GM21825 (cell line): Measurements from ENCODE around the gene TCF3.

Experiments
- ATAC-seq: cut with Tn5 transposase; IDR thresholded peaks from one replicate; pipeline ENCODE4 v1.9.1; 2021; ENCODE audit warnings: mild to moderate bottlenecking, moderate library complexity; ENCODE audit not compliant: unreplicated experiment

Gene TCF3

GRCh38 chr19:1567848-1568227, 84.6 kb downstream of the TCF3 start:
- no peak for ATAC-seq

DNA sequence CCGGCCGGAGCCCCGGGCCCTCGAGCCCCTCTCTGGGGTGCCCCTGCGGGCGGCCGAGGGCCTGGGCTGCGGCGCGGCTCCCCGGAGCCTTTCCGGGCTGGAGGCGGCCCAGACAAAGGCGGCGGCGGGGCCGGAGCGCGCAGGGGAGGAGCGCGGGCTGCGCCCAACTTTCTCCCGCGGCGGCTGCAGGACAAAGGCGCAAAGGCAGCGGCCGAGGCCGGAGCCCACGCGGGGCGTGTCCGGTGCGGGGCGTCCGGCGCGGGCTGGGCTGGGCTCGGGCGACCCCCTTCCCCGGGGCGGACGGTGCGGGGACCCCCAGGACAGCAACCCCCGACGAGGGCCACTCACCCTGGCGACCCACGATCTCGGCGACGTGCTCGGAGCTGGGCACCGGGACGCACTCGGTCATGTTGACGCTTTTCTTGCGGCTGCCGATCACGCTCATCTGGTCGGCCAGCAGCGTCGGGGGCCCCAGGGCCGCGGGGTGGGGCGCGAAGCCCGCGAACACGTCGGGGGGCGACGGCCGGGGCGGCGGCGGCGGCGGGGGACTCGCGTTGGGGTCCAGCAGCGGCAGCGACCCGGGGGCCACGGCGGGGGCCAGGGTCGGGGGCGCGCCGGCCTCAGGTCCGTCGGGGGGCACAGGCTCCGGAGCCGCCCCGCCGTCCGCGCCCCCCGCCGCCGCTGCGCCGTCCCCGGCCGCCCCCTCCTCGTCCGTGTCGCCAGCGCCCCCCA, 85.1 kb downstream of the TCF3 start:
- no peak for ATAC-seq

DNA sequence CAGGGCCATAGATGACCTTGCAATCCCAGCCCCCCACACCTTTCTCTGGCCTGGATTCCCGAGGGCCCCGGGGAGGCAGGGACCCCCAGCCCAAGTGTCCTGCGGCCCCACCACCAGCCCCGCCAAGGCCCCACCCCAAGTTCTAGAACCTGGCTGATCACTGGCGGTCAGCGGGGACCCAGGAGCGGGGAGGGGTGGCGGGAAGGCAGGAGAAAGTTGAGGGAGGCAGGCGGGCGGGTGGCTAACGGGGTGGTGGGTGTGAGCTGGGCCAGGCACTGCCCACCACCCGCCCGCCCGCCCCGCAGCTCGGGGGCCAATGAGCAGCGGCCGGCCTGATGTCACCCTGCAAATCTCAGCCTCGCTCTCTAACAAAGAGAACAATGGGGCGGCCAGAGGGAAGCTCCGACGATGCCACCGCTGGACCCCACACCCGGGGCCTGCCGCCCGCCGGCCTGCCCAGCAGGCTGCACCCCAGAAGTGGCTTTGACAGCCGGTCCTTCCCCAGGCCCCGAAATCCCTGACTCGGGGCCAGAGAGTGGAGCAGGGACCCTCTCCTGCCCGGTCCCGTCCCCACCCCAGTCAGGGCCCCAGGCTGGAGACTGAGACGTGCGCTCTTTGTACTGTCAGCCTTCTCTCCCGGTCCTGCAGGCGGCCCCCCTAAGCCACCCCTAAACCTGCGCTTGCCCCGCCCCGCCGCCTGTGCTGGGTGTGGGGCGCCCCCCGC, 85.9 kb downstream of the TCF3 start:
- no peak for ATAC-seq

GRCh38 chr19:1563251-1563650, 89.2 kb downstream of the TCF3 start:
- no peak for ATAC-seq

DNA sequence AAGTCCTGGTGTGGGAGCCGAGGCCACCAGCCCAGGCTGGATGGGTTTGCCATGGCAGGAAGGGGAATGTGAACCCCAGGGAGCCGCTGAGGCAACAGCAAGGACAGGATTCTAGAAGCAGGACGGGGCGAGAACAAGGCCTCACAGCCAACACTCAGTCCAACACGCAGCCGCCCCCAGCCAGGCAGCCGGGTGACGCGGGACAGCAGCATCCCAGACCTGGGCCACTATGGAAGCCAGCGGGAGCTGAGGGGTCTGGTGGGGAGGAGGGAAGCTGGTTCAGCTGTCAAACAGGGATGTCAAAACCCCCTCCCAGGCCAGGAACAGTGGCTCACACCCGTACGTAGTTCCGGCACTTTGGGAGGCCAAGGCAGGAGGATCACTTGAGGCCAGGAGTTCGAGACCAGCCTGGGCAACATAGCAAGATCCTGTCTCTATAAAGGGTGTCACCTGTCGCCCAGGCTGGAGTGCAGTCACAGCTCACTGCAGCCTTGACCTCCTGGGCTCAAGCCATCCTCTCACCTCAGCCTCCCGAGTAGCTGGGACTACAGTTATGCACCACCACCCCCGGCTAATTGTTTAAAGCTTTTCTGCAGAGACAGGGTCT, 91.1 kb downstream of the TCF3 start:
- no peak for ATAC-seq

DNA sequence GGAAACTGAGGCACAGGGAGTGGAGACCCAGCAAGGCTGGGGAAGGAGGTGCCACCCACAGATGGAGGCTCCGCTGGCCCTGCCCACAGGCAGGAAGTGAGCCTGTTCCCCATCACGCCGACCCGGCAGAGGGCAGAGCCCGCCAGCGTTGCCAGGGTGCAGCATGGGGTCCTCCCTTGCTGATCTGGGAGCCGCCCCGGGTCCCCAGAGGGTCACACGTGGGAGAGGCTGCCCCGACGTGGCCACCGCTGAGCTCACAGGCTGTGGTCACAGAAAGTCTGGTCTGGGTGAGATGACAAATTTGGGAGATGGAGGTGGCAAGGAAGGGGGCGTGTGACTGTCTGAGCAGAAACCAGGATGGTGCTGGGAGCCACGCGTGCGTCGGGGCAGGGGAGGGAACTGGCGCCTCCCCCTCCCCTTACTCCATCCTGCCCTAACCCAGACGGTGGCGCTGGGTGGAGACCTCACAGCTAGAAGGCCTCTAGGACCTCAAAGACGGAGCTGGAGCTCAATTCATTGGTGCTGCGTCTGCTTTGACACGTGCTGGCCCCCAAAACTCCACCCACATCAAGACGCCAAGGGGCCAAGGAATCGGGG, 92.0 kb downstream of the TCF3 start:
- ATAC-seq: no peak
